ENCODE measurements around the gene PKIB. TPM values are rescaled to one million over a fixed set of nuclear protein-coding genes. Genes with fewer than 3 reads are reported as not detected.
A peak's percentile ranks its signal among the peaks of the same experiment; 100 is the strongest.

The PKIB gene
- total RNA-seq (1.6 TPM), polyA plus RNA-seq (ENCODE audit: insufficient read depth in 1 of 8, insufficient read length in 8 of 8, low replicate concordance in 1 of 8) (1 to 10 TPM in 6 of 8 donors, under 1 TPM in 2; 0.71 to 4.8 (median 1.6) TPM)
- long read RNA-seq, donor 1: 0 reads
- long read RNA-seq, donor 2, partial matches to known transcripts: 0 of 2 reads
- long read RNA-seq, donor 2, other reads (novel, unspliced or antisense): 0 of 2 reads
- long read RNA-seq, donor 3: 0 reads
- long read RNA-seq, donor 4: 0 reads
- long read RNA-seq, donor 5, partial matches to known transcripts: 0 of 3 reads
- long read RNA-seq, donor 5, other reads (novel, unspliced or antisense): 0 of 3 reads
- long read RNA-seq, donor 6, partial matches to known transcripts: 0 of 1 reads
- long read RNA-seq, donor 6, other reads (novel, unspliced or antisense): 0 of 1 reads
- long read RNA-seq, donor 7, partial matches to known transcripts: 0 of 1 reads
- long read RNA-seq, donor 7, other reads (novel, unspliced or antisense): 0 of 1 reads
- long read RNA-seq, donor 8, partial matches to known transcripts: 0 of 1 reads
- long read RNA-seq, donor 8, other reads (novel, unspliced or antisense): 0 of 1 reads
- long read RNA-seq, donor 9, partial matches to known transcripts: 0 of 1 reads
- long read RNA-seq, donor 9, other reads (novel, unspliced or antisense): 0 of 1 reads
- long read RNA-seq, donor 10: 0 reads
- long read RNA-seq, donor 11: 0 reads

GRCh38 chr6:122609881-122610689 lies at the start of gene PKIB:
PKIB (plus strand) TSS chr6:122610405; CDS start chr6:122717795, 107,390 bp downstream.
- no peak within 1 kb of the TSS for H3K27ac ChIP-seq (ENCODE audit: low read length)
- H3K9me3 ChIP-seq (replicated peaks; ENCODE audit: control insufficient read depth, low read depth, low read length): no peaks in the 10 kb centered on the region
- H3K27me3 ChIP-seq (ENCODE audit: control insufficient read depth, insufficient read depth, low read length): peaks cover 18% of the 10 kb centered on the region
- DNase-seq: peak; percentile 74
- H3K36me3 ChIP-seq (ENCODE audit: control insufficient read depth, insufficient read depth, low read length): no peaks in the 10 kb centered on the region
- 2% methylated on average over 60 of the region's 66 CpGs for whole genome bisulfite sequencing (ENCODE audit: insufficient coverage)
- peak within 1 kb of the TSS; percentile 51 for H3K4me3 ChIP-seq (ENCODE audit: low read length)
- H3K4me1 ChIP-seq (ENCODE audit: control insufficient read depth, insufficient read depth, low read length): peaks cover 13% of the 10 kb centered on the region

GRCh38 chr6:122563364-122564052 lies 46.7 kb upstream of the PKIB start:
- no peaks in the 10 kb centered on the region for H3K4me1 ChIP-seq (ENCODE audit: control insufficient read depth, insufficient read depth, low read length)
- WGBS (ENCODE audit: insufficient coverage): 80% methylated on average over 1 of the region's 8 CpGs
- H3K9me3 ChIP-seq (replicated peaks; ENCODE audit: control insufficient read depth, low read depth, low read length): peaks cover 2% of the 10 kb centered on the region
- no peaks in the 10 kb centered on the region for H3K27me3 ChIP-seq (ENCODE audit: control insufficient read depth, insufficient read depth, low read length)
- no peak overlapping the region for H3K4me3 ChIP-seq (ENCODE audit: low read length)
- no peak for DNase-seq
- no peaks in the 10 kb centered on the region for H3K36me3 ChIP-seq (ENCODE audit: control insufficient read depth, insufficient read depth, low read length)
- H3K27ac ChIP-seq (ENCODE audit: low read length): no peak overlapping the region

GRCh38 chr6:122564230-122564629 lies 46.0 kb upstream of the PKIB start:
- WGBS (ENCODE audit: insufficient coverage): 90% methylated on average over 2 of the region's 3 CpGs

GRCh38 chr6:122565708-122566107 lies 44.5 kb upstream of the PKIB start:
- H3K27me3 ChIP-seq (ENCODE audit: control insufficient read depth, insufficient read depth, low read length): no peaks in the 10 kb centered on the region
- no peak for DNase-seq
- H3K4me1 ChIP-seq (ENCODE audit: control insufficient read depth, insufficient read depth, low read length): no peaks in the 10 kb centered on the region
- no peak overlapping the region for H3K4me3 ChIP-seq (ENCODE audit: low read length)
- H3K9me3 ChIP-seq (replicated peaks; ENCODE audit: control insufficient read depth, low read depth, low read length): peaks cover 2% of the 10 kb centered on the region
- no peaks in the 10 kb centered on the region for H3K36me3 ChIP-seq (ENCODE audit: control insufficient read depth, insufficient read depth, low read length)
- H3K27ac ChIP-seq (ENCODE audit: low read length): no peak overlapping the region

More at GRCh38 chr6:122564230-122564629, 46.0 kb upstream of the PKIB start:
- H3K9me3 ChIP-seq (replicated peaks; ENCODE audit: control insufficient read depth, low read depth, low read length): peaks cover 2% of the 10 kb centered on the region
- H3K27ac ChIP-seq (ENCODE audit: low read length): no peak overlapping the region
- H3K4me3 ChIP-seq (ENCODE audit: low read length): no peak overlapping the region
- DNase-seq: no peak
- H3K27me3 ChIP-seq (ENCODE audit: control insufficient read depth, insufficient read depth, low read length): no peaks in the 10 kb centered on the region
- no peaks in the 10 kb centered on the region for H3K4me1 ChIP-seq (ENCODE audit: control insufficient read depth, insufficient read depth, low read length)
- H3K36me3 ChIP-seq (ENCODE audit: control insufficient read depth, insufficient read depth, low read length): no peaks in the 10 kb centered on the region

GRCh38 chr6:122567034-122567433 lies 43.2 kb upstream of the PKIB start:
- Histone ChIP-seq H3K4me1 (ENCODE audit: control insufficient read depth, insufficient read depth, low read length) (no peaks in the 10 kb centered on the region), H3K27me3 (ENCODE audit: control insufficient read depth, insufficient read depth, low read length) (no peaks in the 10 kb centered on the region), H3K27ac (ENCODE audit: low read length) (no peak overlapping the region), H3K36me3 (ENCODE audit: control insufficient read depth, insufficient read depth, low read length) (no peaks in the 10 kb centered on the region), H3K4me3 (ENCODE audit: low read length) (no peak overlapping the region), H3K9me3 (replicated peaks; ENCODE audit: control insufficient read depth, low read depth, low read length) (peaks cover 2% of the 10 kb centered on the region)
- no CpG with 5 or more reads among the region's 1 CpG for WGBS (ENCODE audit: insufficient coverage)
- DNase-seq: no peak

- DNase-seq: no peak
- no peaks in the 10 kb centered on the region for H3K4me1 ChIP-seq (ENCODE audit: control insufficient read depth, insufficient read depth, low read length)
- no peak overlapping the region for H3K4me3 ChIP-seq (ENCODE audit: low read length)
- no peaks in the 10 kb centered on the region for H3K27me3 ChIP-seq (ENCODE audit: control insufficient read depth, insufficient read depth, low read length)
- H3K9me3 ChIP-seq (replicated peaks; ENCODE audit: control insufficient read depth, low read depth, low read length): no peaks in the 10 kb centered on the region
- H3K36me3 ChIP-seq (ENCODE audit: control insufficient read depth, insufficient read depth, low read length): no peaks in the 10 kb centered on the region
- H3K27ac ChIP-seq (ENCODE audit: low read length): no peak overlapping the region
These were observed 41.9 kb upstream of the PKIB start for GRCh38 chr6:122568350-122568749.

GRCh38 chr6:122568797-122569221 lies 41.4 kb upstream of the PKIB start:
- H3K27me3 ChIP-seq (ENCODE audit: control insufficient read depth, insufficient read depth, low read length): no peaks in the 10 kb centered on the region
- H3K36me3 ChIP-seq (ENCODE audit: control insufficient read depth, insufficient read depth, low read length): no peaks in the 10 kb centered on the region
- H3K4me1 ChIP-seq (ENCODE audit: control insufficient read depth, insufficient read depth, low read length): no peaks in the 10 kb centered on the region
- no peak overlapping the region for H3K27ac ChIP-seq (ENCODE audit: low read length)
- 72% methylated on average over 2 of the region's 3 CpGs for WGBS (ENCODE audit: insufficient coverage)
- DNase-seq: no peak
- no peaks in the 10 kb centered on the region for H3K9me3 ChIP-seq (replicated peaks; ENCODE audit: control insufficient read depth, low read depth, low read length)
- H3K4me3 ChIP-seq (ENCODE audit: low read length): no peak overlapping the region

GRCh38 chr6:122569230-122569771 lies 40.9 kb upstream of the PKIB start:
- Histone ChIP-seq H3K4me3 (ENCODE audit: low read length) (no peak overlapping the region), H3K4me1 (ENCODE audit: control insufficient read depth, insufficient read depth, low read length) (no peaks in the 10 kb centered on the region), H3K27ac (ENCODE audit: low read length) (no peak overlapping the region), H3K36me3 (ENCODE audit: control insufficient read depth, insufficient read depth, low read length) (no peaks in the 10 kb centered on the region), H3K9me3 (replicated peaks; ENCODE audit: control insufficient read depth, low read depth, low read length) (no peaks in the 10 kb centered on the region), H3K27me3 (ENCODE audit: control insufficient read depth, insufficient read depth, low read length) (no peaks in the 10 kb centered on the region)
- no peak for DNase-seq
- WGBS (ENCODE audit: insufficient coverage): 88% methylated on average over 4 of the region's 6 CpGs

GRCh38 chr6:122571888-122572287 lies 38.3 kb upstream of the PKIB start:
- H3K27me3 ChIP-seq (ENCODE audit: control insufficient read depth, insufficient read depth, low read length): no peaks in the 10 kb centered on the region
- no peaks in the 10 kb centered on the region for H3K36me3 ChIP-seq (ENCODE audit: control insufficient read depth, insufficient read depth, low read length)
- H3K9me3 ChIP-seq (replicated peaks; ENCODE audit: control insufficient read depth, low read depth, low read length): peaks cover 4% of the 10 kb centered on the region
- no peak overlapping the region for H3K27ac ChIP-seq (ENCODE audit: low read length)
- DNase-seq: no peak
- H3K4me1 ChIP-seq (ENCODE audit: control insufficient read depth, insufficient read depth, low read length): no peaks in the 10 kb centered on the region
- WGBS (ENCODE audit: insufficient coverage): no CpG with 5 or more reads among the region's 2 CpGs
- H3K4me3 ChIP-seq (ENCODE audit: low read length): no peak overlapping the region
